HFFc6 (cell line): Measurements from ENCODE around the gene IKZF4. TPM values are rescaled to one million over a fixed set of nuclear protein-coding genes. Genes with fewer than 3 reads are reported as not detected.

ENCODE experiments used
- DNase-seq: peaks from one replicate; pipeline ENCODE4 v3.0.0-alpha.2; 2018
- H3K27ac Mint-ChIP-seq: 2 replicates; pipeline ENCODE4 v1.8.0; 2020; ENCODE audit warnings: mild to moderate bottlenecking, mixed read lengths
- H3K27me3 Mint-ChIP-seq: 2 replicates; pipeline ENCODE4 v1.8.0; 2021; ENCODE audit warnings: mild to moderate bottlenecking, moderate library complexity, mixed read lengths; ENCODE audit not compliant: insufficient read depth
- H3K36me3 Mint-ChIP-seq: 2 replicates; pipeline ENCODE4 v1.8.0; 2021; ENCODE audit warnings: low read depth, mixed read lengths
- H3K4me1 Mint-ChIP-seq: 2 replicates; pipeline ENCODE4 v1.8.0; 2020; ENCODE audit warnings: low read depth, mixed read lengths
- H3K4me3 Mint-ChIP-seq: 2 replicates; pipeline ENCODE4 v1.8.0; 2020; ENCODE audit warnings: mild to moderate bottlenecking, moderate library complexity, mixed read lengths
- H3K9me3 Mint-ChIP-seq: 2 replicates; pipeline ENCODE4 v1.8.0; 2020; ENCODE audit warnings: mild to moderate bottlenecking, mixed read lengths
- CTCF ChIP-seq: fragments of 200-600 bp; sonication (generic); IDR thresholded peaks from 2 replicates; pipeline ENCODE4 v1.5.0; 2021; ENCODE audit warnings: antibody characterized with exemption, mild to moderate bottlenecking
- total RNA-seq, 6 experiments: library from RNA; stranded (reverse); fragmentation: NEBNext Ultra II Directional; extraction: Animal tissue kit (Norgen Biotek cat#: 25700); gene quantifications; 2 replicates in 1 of 6; 3 replicates in 5 of 6; pipeline ENCODE4 v1.2.3, GENCODE V29; 2021

IKZF4 gene
- total RNA-seq, 6 experiments from 2014 or later, result 5.2 to 7.2 (median 5.9) TPM

DNA sequence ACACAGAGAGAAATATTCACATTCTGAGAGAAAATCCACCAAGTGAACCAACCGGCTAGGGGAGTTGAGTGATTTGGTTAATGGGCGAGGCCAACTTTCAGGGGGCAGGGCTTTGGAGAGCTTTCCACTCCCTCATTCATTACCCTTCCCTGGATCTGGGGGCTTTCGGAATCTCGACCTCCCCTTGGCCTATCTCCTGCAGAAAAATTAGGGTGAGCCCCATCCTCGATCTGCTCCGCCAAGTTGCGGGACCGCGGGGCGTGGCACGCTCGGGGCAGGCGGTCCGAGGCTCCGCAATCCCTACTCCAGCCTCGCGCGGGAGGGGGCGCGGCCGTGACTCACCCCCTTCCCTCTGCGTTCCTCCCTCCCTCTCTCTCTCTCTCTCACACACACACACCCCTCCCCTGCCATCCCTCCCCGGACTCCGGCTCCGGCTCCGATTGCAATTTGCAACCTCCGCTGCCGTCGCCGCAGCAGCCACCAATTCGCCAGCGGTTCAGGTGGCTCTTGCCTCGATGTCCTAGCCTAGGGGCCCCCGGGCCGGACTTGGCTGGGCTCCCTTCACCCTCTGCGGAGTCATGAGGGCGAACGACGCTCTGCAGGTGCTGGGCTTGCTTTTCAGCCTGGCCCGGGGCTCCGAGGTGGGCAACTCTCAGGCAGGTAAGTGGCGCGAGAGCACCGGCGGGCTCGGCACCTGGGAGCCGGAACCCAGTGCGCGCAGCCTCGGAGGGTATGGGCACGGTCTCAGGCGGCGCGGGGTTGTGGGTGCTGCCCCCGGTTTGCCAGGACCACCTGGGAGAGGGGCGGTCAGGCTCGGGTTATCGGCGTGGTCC, 59.1 kb downstream of the IKZF4 start, which contains the start of gene ERBB3:
Gene ERBB3 (plus strand): TSS at position 443 of the 833 bp plus-strand sequence. CDS start 136 bp downstream, at position 579.
- Mint-ChIP-seq H3K27ac (peak within 1 kb of the TSS; percentile 73), H3K4me1 (peaks cover 7% of the 10 kb centered on the region), H3K4me3 (peak within 1 kb of the TSS; percentile 90), H3K36me3 (no peaks in the 10 kb centered on the region), H3K9me3 (no peaks in the 10 kb centered on the region), H3K27me3 (peaks cover 13% of the 10 kb centered on the region)
- peak; percentile 70 for DNase-seq
- no peak for TF ChIP-seq CTCF

DNA sequence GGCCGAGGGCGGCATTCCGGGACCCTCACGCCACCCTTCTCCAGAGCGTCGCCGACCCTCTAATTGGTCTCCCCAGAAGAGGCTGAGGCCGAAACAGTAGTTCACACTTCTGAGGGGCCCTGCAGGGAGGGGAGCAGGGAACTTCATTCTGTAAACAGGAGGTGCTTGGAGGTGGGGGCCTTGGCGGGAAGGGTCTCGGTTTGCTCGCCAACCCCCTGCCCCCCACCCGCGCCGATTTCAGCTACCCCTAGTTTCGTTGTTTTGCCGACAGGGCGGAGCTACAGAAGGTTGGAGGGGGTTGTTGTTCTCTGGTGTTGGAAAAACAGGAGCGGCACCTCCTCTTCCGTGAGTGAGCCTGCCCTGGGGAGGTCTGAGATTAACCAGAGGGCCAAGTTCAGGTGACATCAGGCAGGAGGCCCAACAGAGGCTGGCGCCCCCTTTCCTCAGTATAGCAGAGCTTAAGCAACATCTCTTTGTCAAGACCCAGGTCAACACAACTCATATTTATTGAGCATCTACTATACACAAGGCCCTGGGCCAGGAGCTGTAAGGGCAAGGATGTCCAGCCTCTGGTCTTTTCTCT, 59.8 kb downstream of the IKZF4 start:
- DNase-seq, result no peak
- Mint-ChIP-seq H3K4me1 (peaks cover 7% of the 10 kb centered on the region), H3K9me3 (no peaks in the 10 kb centered on the region), H3K4me3 (peak overlapping the region; percentile 54), H3K27ac (no peak overlapping the region), H3K27me3 (peaks cover 14% of the 10 kb centered on the region), H3K36me3 (no peaks in the 10 kb centered on the region)
- 0 out of 2 replicates have a peak, but pooled peaks have one; percentile 8 for TF ChIP-seq CTCF

DNA sequence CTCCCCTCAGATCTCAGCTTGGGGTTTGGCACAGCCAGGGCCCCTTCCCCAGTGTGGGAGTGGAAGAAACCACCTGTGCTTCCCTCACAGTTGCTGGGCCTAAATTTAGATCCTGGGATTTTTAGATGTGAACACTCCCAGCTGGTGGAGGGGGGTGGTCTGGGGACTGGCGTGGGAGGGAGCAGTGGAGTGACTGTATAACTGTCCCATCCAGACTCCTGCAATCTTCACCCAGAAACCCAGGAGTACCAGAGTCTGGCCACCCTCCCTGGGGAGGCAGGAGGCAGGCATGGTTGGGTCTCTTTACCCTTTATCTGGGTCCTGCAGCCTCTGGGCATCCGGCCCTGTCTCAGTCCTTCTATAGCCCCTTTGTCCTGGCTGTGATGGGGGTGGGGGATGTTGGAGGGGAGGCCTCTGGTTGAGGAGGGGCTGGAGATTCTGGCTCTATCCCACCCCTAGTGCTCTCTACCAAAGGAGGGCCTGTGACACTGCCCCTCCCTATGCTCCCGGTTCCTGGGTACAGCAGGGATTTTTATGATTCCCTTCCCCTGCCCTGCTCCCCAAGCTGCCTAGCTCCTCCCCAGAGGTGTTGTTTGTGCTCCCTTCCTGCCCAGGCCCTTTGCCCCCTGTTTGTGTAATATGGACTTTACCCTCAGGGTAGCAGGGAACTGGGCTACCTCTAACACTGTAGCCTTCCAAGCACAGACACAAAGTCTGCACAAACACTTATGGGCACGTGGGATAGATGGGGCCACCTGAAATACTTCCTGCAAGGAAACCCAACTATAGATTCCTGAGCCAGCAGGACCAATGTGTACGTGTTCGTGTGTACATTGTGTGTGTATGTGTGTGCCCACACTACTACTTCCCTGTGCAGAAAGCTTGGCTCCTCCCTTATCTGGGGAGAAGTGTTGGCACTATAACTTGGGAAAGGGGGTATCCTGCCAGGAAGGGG, 60.8 kb downstream of the IKZF4 start:
- TF ChIP-seq CTCF, result no peak
- Mint-ChIP-seq H3K27me3 (peaks cover 17% of the 10 kb centered on the region), H3K9me3 (no peaks in the 10 kb centered on the region), H3K27ac (no peak overlapping the region), H3K36me3 (no peaks in the 10 kb centered on the region), H3K4me1 (peaks cover 7% of the 10 kb centered on the region), H3K4me3 (no peak overlapping the region)
- DNase-seq, result no peak

DNA sequence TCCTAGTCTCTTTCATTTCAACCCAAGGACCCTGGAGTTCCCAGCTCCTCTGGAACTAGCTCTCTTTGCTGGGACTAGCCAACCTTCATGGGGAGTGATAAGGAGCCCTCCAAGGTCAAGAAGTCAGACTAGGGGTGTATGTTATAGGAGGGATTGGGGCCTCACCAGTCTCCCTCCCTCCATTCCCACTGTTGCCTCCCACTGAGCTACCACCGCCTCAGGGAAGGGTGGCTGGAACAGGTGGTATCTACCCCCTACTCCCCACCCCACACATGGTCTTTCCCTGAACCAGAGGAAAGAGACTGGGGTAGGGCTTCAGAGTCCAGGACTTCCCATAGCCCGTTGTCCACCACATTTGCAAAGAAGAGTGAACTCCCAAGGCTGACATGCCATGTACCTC, 61.5 kb downstream of the IKZF4 start:
- Mint-ChIP-seq H3K9me3 (no peaks in the 10 kb centered on the region), H3K4me1 (peaks cover 7% of the 10 kb centered on the region), H3K36me3 (no peaks in the 10 kb centered on the region), H3K4me3 (no peak overlapping the region), H3K27ac (no peak overlapping the region), H3K27me3 (peaks cover 17% of the 10 kb centered on the region)
- no peak for DNase-seq
- TF ChIP-seq CTCF, result no peak

- no peak overlapping the region for H3K27ac Mint-ChIP-seq
- no peak overlapping the region for H3K4me3 Mint-ChIP-seq
- H3K27me3 Mint-ChIP-seq, result peaks cover 21% of the 10 kb centered on the region
- no peak for TF ChIP-seq CTCF
- no peak for DNase-seq
- no peaks in the 10 kb centered on the region for H3K36me3 Mint-ChIP-seq
- H3K4me1 Mint-ChIP-seq, result peaks cover 7% of the 10 kb centered on the region
- no peaks in the 10 kb centered on the region for H3K9me3 Mint-ChIP-seq
Measured at GRCh38 chr12:56082967-56083366, 62.1 kb downstream of the IKZF4 start.
